HUES64 (cell line): ENCODE measurements around the gene ZG16B.

Source experiments
- H3K27ac ChIP-seq: 2 replicates; pipeline ENCODE4 v1.7.0; 2013; ENCODE audit warnings: low read depth, low read length, inconsistent platforms
- H3K27me3 ChIP-seq: 2 replicates; pipeline ENCODE4 v1.6.1; 2013; ENCODE audit warnings: mild to moderate bottlenecking, low read length; ENCODE audit not compliant: insufficient read depth
- H3K36me3 ChIP-seq: 2 replicates; pipeline ENCODE4 v1.6.1; 2013; ENCODE audit warnings: mild to moderate bottlenecking, low read length; ENCODE audit not compliant: insufficient read depth
- H3K4me1 ChIP-seq: 2 replicates; pipeline ENCODE4 v1.6.1; 2013; ENCODE audit warnings: mild to moderate bottlenecking, low read length, moderate library complexity; ENCODE audit not compliant: insufficient read depth
- H3K4me3 ChIP-seq: 2 replicates; pipeline ENCODE4 v1.5.1; 2013; ENCODE audit warnings: mild to moderate bottlenecking, low read length, moderate library complexity
- H3K9ac ChIP-seq: 2 replicates; pipeline ENCODE4 v1.6.1; 2013; ENCODE audit warnings: mild to moderate bottlenecking, low read depth, low read length
- H3K9me3 ChIP-seq: 2 replicates; pipeline ENCODE4 v1.6.1; 2013; ENCODE audit warnings: low read depth, low read length; ENCODE audit not compliant: insufficient read depth
- WGBS: fragments of 150-250, 120-280 bp; methylation state at CpG from one replicate; pipeline ENCODE4 v1.1.7; 2013; ENCODE audit warnings: missing lambda C conversion rate; 5-methylcytosine and 5-hydroxymethylcytosine counted together

ZG16B gene

GRCh38 chr16:2852731-2853507 lies 22.8 kb downstream of the ZG16B start:
- Histone ChIP-seq H3K27ac (no peak overlapping the region), H3K27me3 (peaks cover 14% of the 10 kb centered on the region), H3K9me3 (peaks cover 10% of the 10 kb centered on the region), H3K36me3 (no peaks in the 10 kb centered on the region), H3K4me1 (no peaks in the 10 kb centered on the region), H3K9ac (no peak overlapping the region), H3K4me3 (no peak overlapping the region)
- 91% methylated on average over 56 of the region's 56 CpGs for WGBS

GRCh38 chr16:2853531-2854073 lies 23.5 kb downstream of the ZG16B start:
- Histone ChIP-seq H3K27me3 (peaks cover 21% of the 10 kb centered on the region), H3K4me3 (no peak overlapping the region), H3K27ac (no peak overlapping the region), H3K36me3 (no peaks in the 10 kb centered on the region), H3K4me1 (no peaks in the 10 kb centered on the region), H3K9ac (no peak overlapping the region), H3K9me3 (peaks cover 10% of the 10 kb centered on the region)
- 91% methylated on average over 18 of the region's 18 CpGs for WGBS

- Histone ChIP-seq H3K9me3 (peaks cover 10% of the 10 kb centered on the region), H3K4me3 (no peak overlapping the region), H3K27ac (no peak overlapping the region), H3K27me3 (peaks cover 27% of the 10 kb centered on the region), H3K9ac (no peak overlapping the region), H3K4me1 (no peaks in the 10 kb centered on the region), H3K36me3 (no peaks in the 10 kb centered on the region)
- 53% methylated on average over 5 of the region's 5 CpGs for WGBS
Measured at GRCh38 chr16:2854700-2855309, 24.7 kb downstream of the ZG16B start.

GRCh38 chr16:2855536-2855935 lies 25.4 kb downstream of the ZG16B start:
- Histone ChIP-seq H3K4me1 (no peaks in the 10 kb centered on the region), H3K27ac (no peak overlapping the region), H3K4me3 (no peak overlapping the region), H3K27me3 (peaks cover 25% of the 10 kb centered on the region), H3K9me3 (peaks cover 10% of the 10 kb centered on the region), H3K9ac (no peak overlapping the region), H3K36me3 (no peaks in the 10 kb centered on the region)
- whole genome bisulfite sequencing: 92% methylated on average over 6 of the region's 6 CpGs

GRCh38 chr16:2856061-2856670 lies 26.1 kb downstream of the ZG16B start:
- H3K4me1 ChIP-seq: no peaks in the 10 kb centered on the region
- no peaks in the 10 kb centered on the region for H3K36me3 ChIP-seq
- H3K9me3 ChIP-seq: peaks cover 13% of the 10 kb centered on the region
- H3K27ac ChIP-seq: no peak overlapping the region
- WGBS: 89% methylated on average over 14 of the region's 14 CpGs
- H3K4me3 ChIP-seq: no peak overlapping the region
- no peak overlapping the region for H3K9ac ChIP-seq
- H3K27me3 ChIP-seq: peaks cover 25% of the 10 kb centered on the region

GRCh38 chr16:2856686-2857450 lies 26.8 kb downstream of the ZG16B start:
- Histone ChIP-seq H3K4me3 (no peak overlapping the region), H3K9ac (no peak overlapping the region), H3K9me3 (peaks cover 16% of the 10 kb centered on the region), H3K4me1 (no peaks in the 10 kb centered on the region), H3K27me3 (peaks cover 25% of the 10 kb centered on the region), H3K36me3 (no peaks in the 10 kb centered on the region), H3K27ac (no peak overlapping the region)
- 90% methylated on average over 22 of the region's 24 CpGs for WGBS

GRCh38 chr16:2857451-2858244 lies 27.5 kb downstream of the ZG16B start, which contains the start of gene PRSS22:
Gene PRSS22, minus strand, starts transcription at chr16:2858170. Its CDS starts 66 bp downstream, at chr16:2858104.
- Histone ChIP-seq H3K36me3 (no peaks in the 10 kb centered on the region), H3K9me3 (peaks cover 16% of the 10 kb centered on the region), H3K4me3 (peak within 1 kb of the TSS; percentile 47), H3K27ac (no peak within 1 kb of the TSS), H3K4me1 (no peaks in the 10 kb centered on the region), H3K27me3 (peaks cover 25% of the 10 kb centered on the region), H3K9ac (no peak within 1 kb of the TSS)
- 8% methylated on average over 42 of the region's 42 CpGs for WGBS

- H3K4me3 ChIP-seq: peak overlapping the region; percentile 47
- H3K9ac ChIP-seq: no peak overlapping the region
- peaks cover 26% of the 10 kb centered on the region for H3K27me3 ChIP-seq
- no peaks in the 10 kb centered on the region for H3K36me3 ChIP-seq
- no peak overlapping the region for H3K27ac ChIP-seq
- WGBS: 17% methylated on average over 23 of the region's 23 CpGs
- H3K9me3 ChIP-seq: peaks cover 16% of the 10 kb centered on the region
- no peaks in the 10 kb centered on the region for H3K4me1 ChIP-seq
Measured at GRCh38 chr16:2858245-2859025, 28.3 kb downstream of the ZG16B start.

- H3K9ac ChIP-seq: no peak overlapping the region
- peaks cover 7% of the 10 kb centered on the region for H3K9me3 ChIP-seq
- no peak overlapping the region for H3K4me3 ChIP-seq
- no peaks in the 10 kb centered on the region for H3K4me1 ChIP-seq
- peaks cover 38% of the 10 kb centered on the region for H3K27me3 ChIP-seq
- no peak overlapping the region for H3K27ac ChIP-seq
- 79% methylated on average over 10 of the region's 10 CpGs for WGBS
- H3K36me3 ChIP-seq: no peaks in the 10 kb centered on the region
Measured at GRCh38 chr16:2859686-2860265, 29.7 kb downstream of the ZG16B start.
